HG03095 (cell line): ENCODE data around the gene GALNTL6.
"Not testable (repeated sequence)": the region's sequence is repeated elsewhere in the genome, so short reads cannot be mapped to it uniquely, and the experiment has no call there.

ENCODE experiments used
- ATAC-seq: cut with Tn5 transposase; IDR thresholded peaks from one replicate; pipeline ENCODE4 v1.9.1; 2021; ENCODE audit warnings: moderate library complexity; ENCODE audit not compliant: unreplicated experiment

The GALNTL6 gene

GRCh38 chr4:172709376-172709775 lies 896.2 kb downstream of the GALNTL6 start:
- ATAC-seq = no peak

GRCh38 chr4:172716291-172716690 lies 903.1 kb downstream of the GALNTL6 start:
- no peak for ATAC-seq

GRCh38 chr4:172721659-172722058 lies 908.5 kb downstream of the GALNTL6 start:
- ATAC-seq = no peak

- ATAC-seq = no peak
These were observed 912.4 kb downstream of the GALNTL6 start for GRCh38 chr4:172725581-172725980.

DNA sequence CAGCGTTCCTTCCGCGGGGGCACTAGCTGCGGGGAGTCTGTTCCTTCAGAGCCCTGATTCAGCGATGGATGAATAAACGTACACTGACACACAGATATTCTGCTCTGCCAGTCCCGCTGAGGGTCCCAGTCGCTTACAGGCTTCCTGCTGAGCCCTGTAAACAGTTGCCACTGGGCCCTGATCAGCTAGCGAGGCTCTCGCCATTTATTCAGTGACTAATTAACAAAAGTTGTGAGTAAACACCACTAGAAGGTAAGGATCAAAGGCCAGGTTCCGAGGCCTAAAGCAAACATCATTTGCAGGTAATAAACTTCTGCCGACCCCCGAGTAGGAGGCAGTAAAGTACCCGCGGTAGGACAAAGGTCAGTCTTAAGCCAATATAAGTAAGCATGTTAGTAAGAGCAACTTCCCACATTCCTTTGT lies 912.8 kb downstream of the GALNTL6 start:
- no peak for ATAC-seq

GRCh38 chr4:172727631-172728030 lies 914.4 kb downstream of the GALNTL6 start:
- ATAC-seq = no peak

DNA sequence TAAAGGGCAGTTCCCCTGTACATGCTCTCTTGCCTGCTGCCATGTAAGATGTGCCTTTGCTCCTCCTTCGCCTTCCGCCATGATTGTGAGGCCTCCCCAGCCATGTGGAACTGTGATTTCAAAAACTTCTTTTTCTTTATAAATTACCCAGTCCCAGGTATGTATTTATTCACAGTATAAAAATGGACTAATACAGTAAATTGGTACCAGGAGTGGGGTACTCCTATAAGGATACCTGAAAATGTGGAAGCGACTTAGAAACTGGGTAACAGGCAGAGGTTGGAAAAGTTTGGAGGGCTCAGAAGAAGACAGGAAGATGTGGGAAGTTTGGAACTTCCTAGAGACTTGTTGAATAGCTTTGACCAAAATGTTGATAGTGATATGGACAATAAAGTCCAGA lies 920.4 kb downstream of the GALNTL6 start:
- not testable (repeated sequence) for ATAC-seq

DNA sequence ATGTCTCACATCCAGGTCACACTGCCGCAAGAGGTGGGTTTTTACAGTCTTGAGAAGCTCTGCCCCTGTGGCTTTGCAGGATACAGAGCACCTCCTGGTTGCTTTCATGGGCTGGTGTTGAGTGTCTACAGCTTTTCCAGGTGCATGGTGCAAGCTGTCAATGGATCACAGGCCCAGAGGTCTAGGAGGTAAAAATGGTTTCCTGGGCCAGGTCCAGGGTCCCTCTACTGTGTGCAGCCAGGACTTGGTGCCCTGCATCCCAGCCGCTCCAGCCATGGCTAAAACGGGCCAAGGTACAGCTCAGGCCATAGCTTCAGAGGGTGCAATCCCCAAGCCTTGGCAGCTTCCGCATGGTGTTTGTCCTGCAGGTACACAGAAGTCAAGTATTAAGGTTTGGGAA lies 921.4 kb downstream of the GALNTL6 start:
- no peak for ATAC-seq

DNA sequence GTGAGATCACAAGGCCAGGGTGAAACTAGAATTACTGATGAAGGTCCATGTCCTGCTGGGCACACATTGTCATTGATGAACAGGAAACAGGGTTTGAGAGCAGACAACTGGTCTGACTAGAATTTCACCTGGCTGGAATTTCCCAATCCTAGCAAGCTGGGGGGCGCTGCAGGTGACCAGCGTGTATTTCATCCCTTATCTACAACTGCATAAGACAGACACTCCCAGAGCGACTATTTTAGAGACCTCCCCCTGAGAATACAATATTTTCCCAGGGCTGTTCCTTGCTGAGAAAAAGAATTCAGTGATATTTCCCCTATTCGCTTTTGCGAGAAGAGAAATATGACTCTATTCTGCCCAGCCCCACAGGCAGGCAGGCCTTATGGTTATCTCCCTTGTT lies 922.8 kb downstream of the GALNTL6 start:
- no peak for ATAC-seq

DNA sequence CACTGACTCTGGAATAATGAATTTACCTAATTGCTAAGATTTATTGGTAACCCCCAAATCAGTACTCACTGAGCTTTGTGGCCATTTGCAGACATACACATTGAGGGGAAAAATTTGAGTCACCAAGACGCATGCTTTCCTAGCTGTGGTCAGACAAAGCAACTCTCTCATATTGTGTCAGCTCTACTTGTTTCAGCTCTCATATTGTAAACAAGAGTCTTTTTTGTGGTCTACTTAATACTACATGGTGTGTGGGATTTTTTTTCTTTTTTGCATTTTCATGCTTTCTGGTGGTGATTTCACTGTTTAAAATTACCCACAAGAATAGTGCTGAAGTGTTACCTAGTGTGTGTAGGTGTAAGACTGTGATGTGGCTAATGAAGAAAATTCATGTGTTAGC lies 927.2 kb downstream of the GALNTL6 start:
- peak; percentile 98 for ATAC-seq

DNA sequence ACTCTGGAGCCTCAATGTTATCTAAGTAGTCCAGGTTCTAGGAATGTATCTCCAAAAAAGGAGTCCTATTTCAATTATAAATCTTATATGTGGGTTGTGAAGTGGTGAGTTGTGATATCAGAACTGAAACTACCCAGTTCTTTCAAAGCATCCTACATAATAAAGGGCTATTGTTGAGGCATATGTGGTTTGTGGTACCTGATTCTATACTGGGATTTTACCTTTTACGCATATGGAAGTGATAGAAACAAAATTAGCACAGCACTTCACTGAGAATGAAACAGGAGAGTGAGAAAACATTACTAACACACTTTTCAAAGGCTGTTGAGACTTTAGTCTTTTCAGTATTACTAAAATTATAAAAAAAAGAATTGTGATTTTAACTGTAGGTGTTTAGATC lies 937.7 kb downstream of the GALNTL6 start:
- peak; percentile 99 for ATAC-seq

GRCh38 chr4:172751550-172751949 lies 938.3 kb downstream of the GALNTL6 start:
- ATAC-seq = no peak

DNA sequence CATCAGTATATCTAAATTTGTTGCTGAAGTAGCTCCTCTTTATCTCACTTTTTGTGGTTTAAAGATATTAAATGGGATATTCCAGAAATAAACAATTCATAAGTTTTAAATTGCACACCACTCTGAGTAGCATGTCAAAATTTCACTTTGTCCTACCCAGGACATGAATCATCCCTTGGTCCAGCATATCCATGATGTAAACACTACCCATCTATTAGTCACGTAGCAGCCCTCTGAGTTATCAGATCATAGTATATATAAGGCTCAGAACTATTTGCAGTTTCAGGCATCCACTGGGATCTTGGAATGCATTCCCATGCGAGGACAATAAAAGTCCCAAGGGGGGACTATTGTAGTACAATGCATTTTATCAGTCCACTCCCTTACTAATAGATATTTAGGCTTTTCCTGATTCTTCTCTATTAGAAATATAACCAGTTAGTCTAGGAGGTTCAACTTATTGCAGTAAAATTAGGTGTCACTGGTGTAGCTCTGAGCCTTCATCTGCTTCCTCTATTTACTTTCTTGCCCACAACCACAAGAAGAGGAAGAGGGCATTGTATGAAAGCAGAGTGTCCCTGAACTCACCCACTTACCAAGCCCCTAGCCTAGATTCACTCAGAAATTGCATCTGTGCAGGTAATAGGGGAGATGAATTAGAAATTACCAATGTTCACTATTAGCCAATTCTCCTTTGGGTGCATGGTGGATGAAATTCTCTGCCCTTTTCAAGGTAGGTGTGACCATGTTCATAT lies 945.6 kb downstream of the GALNTL6 start:
- no peak for ATAC-seq

GRCh38 chr4:172760512-172760911 lies 947.3 kb downstream of the GALNTL6 start:
- ATAC-seq = no peak

- ATAC-seq = no peak
These were observed 949.7 kb downstream of the GALNTL6 start for GRCh38 chr4:172762895-172763294.

DNA sequence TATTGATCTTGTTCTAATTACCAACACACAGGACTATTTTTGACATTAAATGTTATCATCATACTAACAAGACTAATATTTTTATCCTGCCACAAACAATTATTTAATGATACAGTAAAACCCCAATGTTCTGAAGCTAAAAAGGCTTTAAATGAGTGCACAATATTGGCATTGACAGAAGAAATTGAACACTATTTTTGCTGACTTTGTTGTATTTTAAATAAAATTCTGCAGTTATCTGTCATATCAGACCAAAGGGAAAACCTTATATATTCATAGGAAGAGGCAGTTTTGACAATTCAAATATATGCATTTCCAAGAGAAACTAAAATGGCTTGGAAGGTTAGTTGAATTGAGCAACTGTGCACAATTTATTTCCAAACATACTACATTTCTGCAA lies 957.6 kb downstream of the GALNTL6 start:
- ATAC-seq = no peak

DNA sequence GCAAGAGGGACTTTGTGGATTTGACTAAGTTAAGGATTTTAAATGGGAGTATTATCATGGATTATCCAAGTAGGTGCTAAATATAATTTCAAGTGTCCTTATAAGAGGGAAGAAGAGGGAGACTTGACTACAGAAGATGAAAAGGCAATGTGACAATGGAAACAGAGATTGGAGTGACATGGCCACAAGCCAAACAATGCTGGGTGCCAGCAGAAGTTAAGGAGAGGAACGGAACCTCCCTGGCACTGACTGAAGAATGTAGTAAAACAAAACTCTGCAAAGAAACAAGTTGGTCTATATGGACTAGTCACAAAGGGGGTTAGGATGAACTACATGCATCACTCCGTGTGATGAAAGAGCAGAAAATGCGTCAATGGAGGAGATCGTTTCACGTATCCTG lies 959.6 kb downstream of the GALNTL6 start:
- no peak for ATAC-seq

- ATAC-seq = no peak
These were observed 963.1 kb downstream of the GALNTL6 start for GRCh38 chr4:172776203-172776861.

GRCh38 chr4:172777729-172778431 lies 964.7 kb downstream of the GALNTL6 start:
- no peak for ATAC-seq

GRCh38 chr4:172778583-172778982 lies 965.4 kb downstream of the GALNTL6 start:
- no peak for ATAC-seq

DNA sequence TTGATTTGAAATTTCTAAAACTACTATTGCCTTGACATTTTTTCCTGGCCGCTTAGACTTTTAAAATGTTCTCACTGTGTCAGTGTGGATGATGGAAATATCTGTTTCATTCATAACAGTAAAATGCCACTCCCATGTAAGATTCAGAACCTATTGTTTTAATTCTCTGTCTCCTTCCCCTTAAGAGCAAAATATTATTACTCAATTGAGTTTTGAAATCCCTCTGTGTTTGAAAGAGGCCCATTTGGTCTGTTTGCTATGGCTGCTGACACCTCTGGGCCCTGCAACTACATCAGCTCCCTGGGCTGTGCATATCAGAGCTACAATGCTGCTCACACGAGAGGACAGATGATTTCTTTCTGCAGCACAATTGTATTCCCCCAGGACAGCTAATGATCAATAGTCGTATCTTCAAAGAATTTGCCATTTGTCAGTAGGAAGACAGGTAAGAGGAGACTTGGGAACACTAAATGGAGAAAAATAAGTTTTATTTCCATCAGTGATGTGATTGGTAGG lies 967.4 kb downstream of the GALNTL6 start:
- ATAC-seq = no peak

DNA sequence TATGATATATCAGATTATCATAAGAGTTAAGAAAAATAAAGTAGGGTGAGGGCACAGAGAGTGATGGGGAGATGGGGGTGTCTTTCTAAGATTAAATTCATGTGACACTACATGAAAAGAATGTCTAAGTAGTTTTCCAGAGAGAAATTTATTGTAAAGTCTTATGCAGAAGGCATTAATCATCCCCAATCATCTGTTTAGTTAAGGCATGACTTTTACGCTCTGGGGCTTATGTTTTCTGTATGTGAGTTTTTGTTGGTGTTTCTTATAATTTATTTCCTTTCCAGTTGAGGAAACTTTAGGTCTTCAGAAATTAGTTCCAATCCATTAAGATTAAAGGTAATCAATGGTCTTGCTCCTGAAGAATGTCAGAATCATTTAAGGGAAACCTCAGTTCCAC lies 972.4 kb downstream of the GALNTL6 start:
- ATAC-seq = no peak
